Measurements from ENCODE around the gene TDRD9. TPM values are rescaled to one million over a fixed set of nuclear protein-coding genes. Genes with fewer than 3 reads are reported as not detected.

Gene TDRD9
- total and polyA plus RNA-seq, 2 experiments from 2014 or later, result 0.24 TPM; not detected in 1

DNA sequence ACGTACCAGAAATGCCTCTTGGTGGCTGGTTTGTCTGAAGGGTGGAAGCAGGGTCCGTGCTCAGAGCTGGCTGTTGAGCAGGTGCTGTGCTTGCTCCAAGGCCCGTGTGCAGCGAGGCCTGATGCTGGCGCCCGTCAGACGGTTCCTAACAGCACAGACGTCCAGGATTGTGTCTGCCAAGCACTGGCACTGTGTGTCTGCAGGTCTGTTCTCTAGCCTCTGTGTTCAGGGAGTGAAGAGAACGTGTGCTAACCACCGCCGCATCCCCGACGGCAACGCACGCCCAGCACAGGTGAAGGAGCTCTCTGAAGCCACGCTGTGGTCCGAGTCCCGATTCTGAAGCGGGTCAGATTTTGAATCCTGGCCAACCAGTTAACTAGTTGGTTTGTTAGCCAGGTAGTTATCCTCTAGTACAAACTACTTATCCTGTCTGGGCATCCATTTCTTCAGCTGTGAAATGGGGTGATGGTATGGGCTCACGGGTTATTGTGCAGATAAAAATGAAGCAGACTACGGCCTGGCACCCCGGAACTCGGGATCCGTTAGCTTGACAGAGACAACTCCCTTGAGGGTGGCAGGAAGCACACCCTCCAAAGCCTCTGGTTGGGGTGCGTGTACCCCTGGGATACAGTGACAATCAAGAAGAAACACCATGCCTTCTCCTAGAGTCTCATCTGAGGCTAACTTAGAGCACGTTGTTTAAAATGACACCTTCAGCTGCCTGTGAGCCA lies 18.6 kb upstream of the TDRD9 start (continued):
- TF ChIP-seq, protein P1, sequence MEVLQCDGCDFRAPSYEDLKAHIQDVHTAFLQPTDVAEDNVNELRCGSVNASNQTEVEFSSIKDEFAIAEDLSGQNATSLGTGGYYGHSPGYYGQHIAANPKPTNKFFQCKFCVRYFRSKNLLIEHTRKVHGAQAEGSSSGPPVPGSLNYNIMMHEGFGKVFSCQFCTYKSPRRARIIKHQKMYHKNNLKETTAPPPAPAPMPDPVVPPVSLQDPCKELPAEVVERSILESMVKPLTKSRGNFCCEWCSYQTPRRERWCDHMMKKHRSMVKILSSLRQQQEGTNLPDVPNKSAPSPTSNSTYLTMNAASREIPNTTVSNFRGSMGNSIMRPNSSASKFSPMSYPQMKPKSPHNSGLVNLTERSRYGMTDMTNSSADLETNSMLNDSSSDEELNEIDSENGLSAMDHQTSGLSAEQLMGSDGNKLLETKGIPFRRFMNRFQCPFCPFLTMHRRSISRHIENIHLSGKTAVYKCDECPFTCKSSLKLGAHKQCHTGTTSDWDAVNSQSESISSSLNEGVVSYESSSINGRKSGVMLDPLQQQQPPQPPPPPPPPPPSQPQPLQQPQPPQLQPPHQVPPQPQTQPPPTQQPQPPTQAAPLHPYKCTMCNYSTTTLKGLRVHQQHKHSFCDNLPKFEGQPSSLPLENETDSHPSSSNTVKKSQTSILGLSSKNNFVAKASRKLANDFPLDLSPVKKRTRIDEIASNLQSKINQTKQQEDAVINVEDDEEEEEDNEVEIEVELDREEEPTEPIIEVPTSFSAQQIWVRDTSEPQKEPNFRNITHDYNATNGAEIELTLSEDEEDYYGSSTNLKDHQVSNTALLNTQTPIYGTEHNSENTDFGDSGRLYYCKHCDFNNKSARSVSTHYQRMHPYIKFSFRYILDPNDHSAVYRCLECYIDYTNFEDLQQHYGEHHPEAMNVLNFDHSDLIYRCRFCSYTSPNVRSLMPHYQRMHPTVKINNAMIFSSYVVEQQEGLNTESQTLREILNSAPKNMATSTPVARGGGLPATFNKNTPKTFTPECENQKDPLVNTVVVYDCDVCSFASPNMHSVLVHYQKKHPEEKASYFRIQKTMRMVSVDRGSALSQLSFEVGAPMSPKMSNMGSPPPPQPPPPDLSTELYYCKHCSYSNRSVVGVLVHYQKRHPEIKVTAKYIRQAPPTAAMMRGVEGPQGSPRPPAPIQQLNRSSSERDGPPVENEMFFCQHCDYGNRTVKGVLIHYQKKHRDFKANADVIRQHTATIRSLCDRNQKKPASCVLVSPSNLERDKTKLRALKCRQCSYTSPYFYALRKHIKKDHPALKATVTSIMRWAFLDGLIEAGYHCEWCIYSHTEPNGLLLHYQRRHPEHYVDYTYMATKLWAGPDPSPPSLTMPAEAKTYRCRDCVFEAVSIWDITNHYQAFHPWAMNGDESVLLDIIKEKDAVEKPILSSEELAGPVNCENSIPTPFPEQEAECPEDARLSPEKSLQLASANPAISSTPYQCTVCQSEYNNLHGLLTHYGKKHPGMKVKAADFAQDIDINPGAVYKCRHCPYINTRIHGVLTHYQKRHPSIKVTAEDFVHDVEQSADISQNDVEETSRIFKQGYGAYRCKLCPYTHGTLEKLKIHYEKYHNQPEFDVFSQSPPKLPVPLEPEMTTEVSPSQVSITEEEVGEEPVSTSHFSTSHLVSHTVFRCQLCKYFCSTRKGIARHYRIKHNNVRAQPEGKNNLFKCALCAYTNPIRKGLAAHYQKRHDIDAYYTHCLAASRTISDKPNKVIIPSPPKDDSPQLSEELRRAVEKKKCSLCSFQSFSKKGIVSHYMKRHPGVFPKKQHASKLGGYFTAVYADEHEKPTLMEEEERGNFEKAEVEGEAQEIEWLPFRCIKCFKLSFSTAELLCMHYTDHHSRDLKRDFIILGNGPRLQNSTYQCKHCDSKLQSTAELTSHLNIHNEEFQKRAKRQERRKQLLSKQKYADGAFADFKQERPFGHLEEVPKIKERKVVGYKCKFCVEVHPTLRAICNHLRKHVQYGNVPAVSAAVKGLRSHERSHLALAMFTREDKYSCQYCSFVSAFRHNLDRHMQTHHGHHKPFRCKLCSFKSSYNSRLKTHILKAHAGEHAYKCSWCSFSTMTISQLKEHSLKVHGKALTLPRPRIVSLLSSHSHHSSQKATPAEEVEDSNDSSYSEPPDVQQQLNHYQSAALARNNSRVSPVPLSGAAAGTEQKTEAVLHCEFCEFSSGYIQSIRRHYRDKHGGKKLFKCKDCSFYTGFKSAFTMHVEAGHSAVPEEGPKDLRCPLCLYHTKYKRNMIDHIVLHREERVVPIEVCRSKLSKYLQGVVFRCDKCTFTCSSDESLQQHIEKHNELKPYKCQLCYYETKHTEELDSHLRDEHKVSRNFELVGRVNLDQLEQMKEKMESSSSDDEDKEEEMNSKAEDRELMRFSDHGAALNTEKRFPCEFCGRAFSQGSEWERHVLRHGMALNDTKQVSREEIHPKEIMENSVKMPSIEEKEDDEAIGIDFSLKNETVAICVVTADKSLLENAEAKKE (CRISPR knock-in tag; IDR thresholded peaks at IDR 0.05), result no peak
- TF ChIP-seq EZH2 (IDR thresholded peaks at IDR 0.05; ENCODE audit: low read depth, unreplicated experiment) (no peak), ZNF114 (CRISPR knock-in tag; IDR thresholded peaks at IDR 0.05) (no peak), CREB1 (CRISPR knock-in tag; IDR thresholded peaks at IDR 0.05; ENCODE audit: low read depth) (no peak)
- TF ChIP-seq, protein P2, sequence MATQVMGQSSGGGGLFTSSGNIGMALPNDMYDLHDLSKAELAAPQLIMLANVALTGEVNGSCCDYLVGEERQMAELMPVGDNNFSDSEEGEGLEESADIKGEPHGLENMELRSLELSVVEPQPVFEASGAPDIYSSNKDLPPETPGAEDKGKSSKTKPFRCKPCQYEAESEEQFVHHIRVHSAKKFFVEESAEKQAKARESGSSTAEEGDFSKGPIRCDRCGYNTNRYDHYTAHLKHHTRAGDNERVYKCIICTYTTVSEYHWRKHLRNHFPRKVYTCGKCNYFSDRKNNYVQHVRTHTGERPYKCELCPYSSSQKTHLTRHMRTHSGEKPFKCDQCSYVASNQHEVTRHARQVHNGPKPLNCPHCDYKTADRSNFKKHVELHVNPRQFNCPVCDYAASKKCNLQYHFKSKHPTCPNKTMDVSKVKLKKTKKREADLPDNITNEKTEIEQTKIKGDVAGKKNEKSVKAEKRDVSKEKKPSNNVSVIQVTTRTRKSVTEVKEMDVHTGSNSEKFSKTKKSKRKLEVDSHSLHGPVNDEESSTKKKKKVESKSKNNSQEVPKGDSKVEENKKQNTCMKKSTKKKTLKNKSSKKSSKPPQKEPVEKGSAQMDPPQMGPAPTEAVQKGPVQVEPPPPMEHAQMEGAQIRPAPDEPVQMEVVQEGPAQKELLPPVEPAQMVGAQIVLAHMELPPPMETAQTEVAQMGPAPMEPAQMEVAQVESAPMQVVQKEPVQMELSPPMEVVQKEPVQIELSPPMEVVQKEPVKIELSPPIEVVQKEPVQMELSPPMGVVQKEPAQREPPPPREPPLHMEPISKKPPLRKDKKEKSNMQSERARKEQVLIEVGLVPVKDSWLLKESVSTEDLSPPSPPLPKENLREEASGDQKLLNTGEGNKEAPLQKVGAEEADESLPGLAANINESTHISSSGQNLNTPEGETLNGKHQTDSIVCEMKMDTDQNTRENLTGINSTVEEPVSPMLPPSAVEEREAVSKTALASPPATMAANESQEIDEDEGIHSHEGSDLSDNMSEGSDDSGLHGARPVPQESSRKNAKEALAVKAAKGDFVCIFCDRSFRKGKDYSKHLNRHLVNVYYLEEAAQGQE (IDR thresholded peaks at IDR 0.05; ENCODE audit: unreplicated experiment), result no peak

Measured in GM23338 (cell line).